ENCODE results near the gene FAT4.

FAT4 gene

GRCh38 chr4:125314676-125315575 lies at the start of gene FAT4:
Gene FAT4, plus strand, starts transcription at chr4:125314955. Its CDS starts 1,457 bp downstream, at chr4:125316412.
- no peak for DNase-seq (ENCODE audit: low read depth, low spot score)

- no peak for DNase-seq (ENCODE audit: low read depth, low spot score)
These were observed 48.9 kb upstream of the FAT4 start for GRCh38 chr4:125265846-125266245.

GRCh38 chr4:125266901-125267604 lies 47.7 kb upstream of the FAT4 start:
- no peak for DNase-seq (ENCODE audit: low read depth, low spot score)

- DNase-seq (ENCODE audit: low read depth, low spot score): no peak
These were observed 47.1 kb upstream of the FAT4 start for GRCh38 chr4:125267630-125268029.

- no peak for DNase-seq (ENCODE audit: low read depth, low spot score)
These were observed 46.5 kb upstream of the FAT4 start for GRCh38 chr4:125268068-125268755.

GRCh38 chr4:125276811-125277210 lies 37.9 kb upstream of the FAT4 start:
- DNase-seq (ENCODE audit: low read depth, low spot score): no peak

GRCh38 chr4:125277790-125278189 lies 37.0 kb upstream of the FAT4 start:
- no peak for DNase-seq (ENCODE audit: low read depth, low spot score)

GRCh38 chr4:125280892-125281403 lies 33.8 kb upstream of the FAT4 start:
- no peak for DNase-seq (ENCODE audit: low read depth, low spot score)

- no peak for DNase-seq (ENCODE audit: low read depth, low spot score)
These were observed 31.0 kb upstream of the FAT4 start for GRCh38 chr4:125283707-125284279.

GRCh38 chr4:125297116-125297515 lies 17.6 kb upstream of the FAT4 start:
- no peak for DNase-seq (ENCODE audit: low read depth, low spot score)

GRCh38 chr4:125303058-125303457 lies 11.7 kb upstream of the FAT4 start:
- DNase-seq (ENCODE audit: low read depth, low spot score): no peak

GRCh38 chr4:125303821-125304220 lies 10.9 kb upstream of the FAT4 start:
- no peak for DNase-seq (ENCODE audit: low read depth, low spot score)

- DNase-seq (ENCODE audit: low read depth, low spot score): no peak
These were observed 8.6 kb upstream of the FAT4 start for GRCh38 chr4:125306112-125306511.

- no peak for DNase-seq (ENCODE audit: low read depth, low spot score)
These were observed 8.2 kb upstream of the FAT4 start for GRCh38 chr4:125306533-125306932.

- DNase-seq (ENCODE audit: low read depth, low spot score): no peak
These were observed 3.3 kb upstream of the FAT4 start for GRCh38 chr4:125311503-125311902.

- DNase-seq (ENCODE audit: low read depth, low spot score): no peak
These were observed 1.3 kb upstream of the FAT4 start for GRCh38 chr4:125313497-125313896.

- no peak for DNase-seq (ENCODE audit: low read depth, low spot score)
These were observed 627 bp upstream of the FAT4 start for GRCh38 chr4:125313989-125314667.

- no peak for DNase-seq (ENCODE audit: low read depth, low spot score)
These were observed 1.0 kb downstream of the FAT4 start for GRCh38 chr4:125315576-125316400.

GRCh38 chr4:125316401-125316790 lies 1.6 kb downstream of the FAT4 start:
- no peak for DNase-seq (ENCODE audit: low read depth, low spot score)
